Activated naive CD4-positive, alpha-beta T cell treated with Interleukin-2 at 50 U/mL for 16 hours (primary cell): Measurements from ENCODE around the gene SLC22A23.
"Not testable (repeated sequence)": the region's sequence is repeated elsewhere in the genome, so short reads cannot be mapped to it uniquely, and the experiment has no call there.

ENCODE experiments used
- DNase-seq: peaks from one replicate; pipeline ENCODE4 v3.0.0-alpha.2; 2020

Gene SLC22A23

DNA sequence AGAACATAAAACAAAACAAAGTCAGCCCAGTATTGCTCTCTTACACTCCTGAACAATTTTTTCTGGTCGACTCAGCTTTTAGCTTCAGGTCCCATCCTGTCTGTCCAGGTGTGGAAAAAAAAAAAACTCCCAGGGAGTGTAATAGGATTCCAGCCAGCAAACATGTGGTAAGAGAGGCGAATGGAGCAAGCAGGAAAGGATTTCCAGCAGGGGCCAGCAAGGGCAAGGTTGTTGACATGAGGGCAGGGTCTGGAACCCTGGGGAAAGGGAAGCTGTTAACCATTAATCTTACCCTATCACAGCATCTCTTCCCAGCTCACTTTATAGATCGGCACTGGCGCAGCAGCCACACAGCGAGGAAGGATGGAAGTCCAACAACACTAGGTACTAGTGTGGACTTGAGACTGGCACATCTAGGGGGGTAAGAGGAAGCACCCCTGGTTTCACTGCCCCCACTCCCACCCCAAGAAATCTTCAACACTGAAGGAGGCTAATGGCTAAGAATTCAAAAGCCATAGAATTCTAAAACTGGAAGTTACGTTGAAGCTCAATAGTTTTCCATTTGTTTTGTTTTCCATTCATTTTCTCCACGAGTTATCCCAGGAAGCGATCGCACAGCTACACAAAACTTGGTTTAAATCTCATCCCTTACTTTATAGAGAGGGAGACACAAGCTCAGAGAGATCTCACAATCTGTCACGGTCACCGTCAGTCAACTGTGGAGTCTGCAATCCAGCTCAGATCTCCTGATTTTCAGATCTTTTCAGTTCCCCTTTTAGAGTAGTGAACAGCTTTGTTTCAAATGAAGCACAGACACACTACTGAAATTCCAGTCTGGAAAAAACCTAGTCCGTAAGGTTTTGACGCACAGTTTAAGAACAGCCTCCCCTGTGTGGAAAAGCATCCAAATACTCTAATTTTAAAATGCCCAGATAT, 53.3 kb downstream of the SLC22A23 start:
- DNase-seq: no peak

GRCh38 chr6:3402310-3403237, 54.3 kb downstream of the SLC22A23 start:
- no peak for DNase-seq

GRCh38 chr6:3400162-3400561, 56.7 kb downstream of the SLC22A23 start:
- DNase-seq: no peak

GRCh38 chr6:3398755-3399696, 57.8 kb downstream of the SLC22A23 start:
- DNase-seq: no peak

DNA sequence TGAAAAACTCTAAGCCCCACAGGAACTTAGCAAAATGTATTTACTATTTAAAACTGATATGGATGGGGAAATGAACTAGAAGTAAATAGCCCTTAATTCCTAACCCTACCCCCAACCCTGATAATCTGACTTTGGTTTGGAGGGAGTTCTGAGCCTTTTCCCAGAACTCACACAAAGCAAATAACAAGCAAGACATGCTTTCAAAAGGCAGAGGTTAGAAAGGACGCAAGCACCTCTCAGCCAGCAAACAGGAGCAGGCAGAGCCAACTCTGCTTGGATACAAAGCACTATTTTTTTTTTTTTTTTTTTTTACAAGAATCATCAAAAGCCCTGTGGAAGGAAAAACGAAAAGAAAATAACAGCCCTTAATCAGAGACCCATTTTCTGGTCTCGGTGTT, 58.7 kb downstream of the SLC22A23 start:
- DNase-seq: no peak

DNA sequence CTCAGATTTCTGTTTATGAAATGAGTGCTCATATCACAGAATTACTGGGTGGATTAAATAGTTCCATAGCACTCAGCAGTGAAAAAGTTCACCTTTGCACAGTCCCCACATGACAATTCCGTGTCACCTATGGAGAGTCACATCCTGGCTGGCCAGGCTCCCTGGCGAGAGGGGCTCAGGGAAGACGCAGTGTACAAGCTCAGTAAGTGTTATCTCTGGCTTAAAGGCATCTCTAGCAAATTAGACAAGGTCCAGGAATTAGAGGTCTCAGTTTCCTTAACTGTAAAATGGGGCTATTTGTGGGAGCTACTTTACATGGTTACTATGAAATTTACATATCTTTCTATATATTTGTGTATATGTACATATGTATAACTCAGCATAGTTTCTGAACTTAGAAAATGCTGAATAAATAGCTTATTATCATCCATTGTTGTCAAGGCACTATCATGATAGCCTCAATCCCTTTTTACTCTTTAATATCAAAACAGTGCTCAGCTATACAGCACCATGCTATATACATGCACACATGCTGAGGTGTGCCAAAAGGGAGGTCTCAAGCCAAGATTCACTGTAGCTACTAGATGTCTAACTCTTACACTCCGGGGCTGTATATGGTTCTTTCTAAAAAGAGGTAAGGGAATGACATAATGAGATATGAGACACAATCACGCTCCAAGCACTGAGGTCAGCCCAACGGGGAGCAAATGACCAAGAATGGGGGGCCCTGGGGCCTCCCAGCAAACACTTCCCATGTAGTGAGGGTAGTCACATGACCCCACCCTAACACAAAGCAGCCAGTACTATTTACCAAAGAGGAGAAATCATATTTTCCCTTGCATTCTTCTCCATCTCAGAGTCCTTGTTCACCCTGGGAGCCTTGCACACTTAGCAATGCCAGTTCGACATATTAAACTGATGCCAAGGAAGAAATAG, 59.4 kb downstream of the SLC22A23 start:
- no peak for DNase-seq

- no peak for DNase-seq
These were observed 60.2 kb downstream of the SLC22A23 start for GRCh38 chr6:3396503-3397180.

GRCh38 chr6:3394671-3395070, 62.2 kb downstream of the SLC22A23 start:
- DNase-seq: no peak

DNA sequence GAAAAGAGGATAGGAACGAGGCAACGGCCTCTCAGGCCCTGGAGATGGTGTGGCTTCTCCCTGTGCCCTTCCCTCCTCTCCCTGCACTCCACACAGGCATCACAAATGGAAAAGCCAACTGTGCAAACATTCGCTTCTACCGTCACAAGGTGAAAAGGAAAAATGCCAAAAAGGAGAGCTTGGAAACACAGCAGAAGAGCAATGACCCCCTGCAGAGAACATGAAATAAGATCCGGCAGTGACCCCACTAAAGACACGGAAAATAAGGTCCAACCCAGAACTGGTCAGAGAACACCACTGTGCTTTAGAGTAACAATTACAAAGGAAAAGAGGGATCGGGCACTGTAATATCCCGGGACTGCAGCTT, 63.0 kb downstream of the SLC22A23 start:
- no peak for DNase-seq

DNA sequence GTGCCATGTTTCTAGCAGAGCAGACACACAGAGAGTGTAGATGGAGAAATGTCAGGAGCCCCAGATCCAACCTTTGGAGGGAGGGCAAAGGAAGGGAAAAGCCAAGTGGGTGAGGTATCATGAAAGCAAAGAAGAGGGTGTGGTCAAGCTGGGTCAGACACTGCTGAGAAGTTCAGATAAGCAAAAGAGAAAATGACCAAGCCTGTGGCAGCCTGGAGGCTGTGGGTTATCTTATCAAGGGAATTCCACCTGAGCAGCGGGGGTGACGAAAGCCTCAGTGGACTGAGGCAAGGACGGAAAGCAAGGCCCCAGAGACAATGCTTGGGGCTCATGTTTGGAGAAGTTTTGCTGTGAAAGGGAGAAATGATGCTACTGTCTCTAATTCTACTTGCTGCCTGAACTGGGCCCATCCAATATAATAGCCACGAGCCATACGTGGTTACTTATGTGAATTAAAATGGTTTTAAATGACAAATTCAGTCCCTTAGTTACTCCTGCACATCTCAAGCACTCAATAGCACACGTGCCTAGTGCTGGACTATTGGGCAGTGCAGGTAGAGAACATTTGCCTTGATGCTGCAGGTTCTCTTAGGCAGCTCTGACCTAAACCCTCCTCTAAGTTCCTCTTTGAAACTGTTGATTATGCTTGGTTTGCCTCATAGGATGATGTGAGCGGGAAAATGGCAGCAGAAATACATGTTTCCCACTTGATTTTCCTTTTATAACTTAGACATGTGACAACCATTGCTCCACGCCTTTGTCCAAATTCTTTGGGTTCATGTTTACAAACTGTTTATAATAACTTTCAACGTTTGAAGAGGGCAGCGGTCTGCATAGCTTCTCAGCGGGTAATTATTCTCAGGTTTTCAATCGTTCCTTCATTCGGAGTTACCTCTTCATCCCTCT, 63.7 kb downstream of the SLC22A23 start:
- DNase-seq: no peak

DNA sequence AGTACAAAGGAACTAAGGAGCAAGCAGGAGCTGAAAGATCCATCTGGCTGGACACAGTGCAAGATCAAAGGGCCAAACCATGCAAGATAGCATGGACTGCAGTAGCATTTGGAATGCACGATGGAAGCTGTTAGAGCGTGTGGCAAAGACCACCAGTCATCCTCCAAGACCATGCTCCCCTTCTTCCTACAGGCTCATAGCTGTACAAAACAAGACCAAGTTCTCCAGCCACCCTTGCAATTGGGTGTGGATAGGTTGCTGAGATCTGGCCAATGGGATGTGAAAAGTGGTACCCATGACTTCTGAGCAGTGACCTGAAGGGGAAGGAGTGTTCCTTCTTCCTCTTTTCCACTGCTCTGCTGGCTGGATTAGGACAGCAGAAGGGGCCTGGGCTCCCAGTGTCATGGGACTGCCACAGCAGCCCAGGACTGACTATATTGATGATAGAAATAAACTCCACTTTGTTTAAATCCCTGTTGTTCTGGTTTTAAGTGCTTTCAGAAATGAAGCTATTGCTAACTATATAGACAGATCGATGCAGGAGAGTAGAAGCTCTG, 64.9 kb downstream of the SLC22A23 start:
- DNase-seq: no peak

DNA sequence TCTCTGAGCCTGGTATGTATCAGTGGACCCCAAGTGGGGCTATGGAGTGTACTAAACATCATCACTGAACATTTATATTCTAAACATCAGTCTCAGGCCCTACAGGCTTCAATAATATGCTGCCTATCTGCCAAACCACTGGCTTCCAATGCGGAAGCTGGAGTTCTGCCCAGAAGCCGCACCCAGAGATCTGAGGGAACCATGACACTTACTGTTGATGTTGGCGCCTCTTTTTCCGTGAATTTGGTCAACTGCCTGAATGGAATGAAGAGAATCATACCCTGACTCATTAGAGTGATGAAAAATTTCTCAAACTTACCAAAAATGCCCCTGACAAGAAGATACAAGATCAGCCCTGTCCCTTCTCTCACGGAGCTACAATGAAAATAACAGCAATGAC, 66.2 kb downstream of the SLC22A23 start:
- DNase-seq: no peak

DNA sequence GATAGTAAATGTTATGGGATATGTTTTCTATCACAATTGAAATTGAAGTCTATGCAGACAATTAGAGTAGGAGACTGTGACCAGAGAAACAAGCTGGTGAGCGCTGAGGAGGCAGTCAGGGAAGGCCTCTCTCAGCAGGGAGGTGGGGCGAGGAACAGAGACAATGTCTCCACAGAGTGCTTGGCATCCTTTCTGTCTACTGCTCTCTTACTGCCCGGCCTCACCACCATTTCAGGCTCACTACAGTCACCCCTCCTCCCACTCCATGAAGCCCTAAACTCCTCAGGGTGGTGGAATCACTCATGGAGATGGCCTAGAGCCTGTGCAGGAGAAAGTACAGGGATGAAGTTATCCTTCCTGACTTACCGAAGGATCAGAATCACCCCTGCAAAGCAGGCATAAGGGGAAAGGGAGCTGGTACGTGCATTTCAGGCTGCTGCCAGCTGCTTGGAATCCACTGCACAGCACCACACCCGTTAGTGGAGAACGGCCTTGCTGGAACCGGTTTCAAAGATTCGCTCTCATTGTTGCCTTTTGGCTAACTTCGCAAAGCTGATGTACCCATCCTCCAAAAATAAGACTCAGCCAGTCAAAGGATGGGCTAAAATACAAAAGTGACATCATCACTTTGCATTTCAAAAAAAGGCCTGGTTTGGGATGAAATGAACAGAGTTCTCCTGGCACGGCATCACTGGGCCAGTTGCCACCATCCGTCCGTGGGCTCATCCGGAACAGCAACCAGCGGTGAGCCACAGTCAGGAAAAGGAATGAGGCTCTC, 67.3 kb downstream of the SLC22A23 start:
- DNase-seq: no peak

DNA sequence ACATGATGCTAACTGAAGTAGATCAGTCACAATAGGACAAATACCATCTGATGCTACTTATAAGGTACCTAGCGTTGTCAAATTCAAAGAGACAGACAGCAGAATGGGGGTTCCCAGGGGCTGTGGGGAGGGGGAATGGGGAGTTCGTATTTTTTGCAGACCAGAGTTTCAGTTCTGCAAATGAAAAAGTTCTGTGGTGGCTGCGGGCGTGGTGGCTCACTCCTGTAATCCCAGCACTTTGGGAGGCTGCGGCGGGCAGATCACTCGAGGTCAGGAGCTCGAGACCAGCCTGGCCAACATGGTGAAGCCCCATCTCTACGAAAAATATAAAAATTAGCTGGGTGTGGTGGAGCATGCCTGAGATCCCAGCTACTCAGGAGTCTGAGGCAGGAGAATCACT, 68.1 kb downstream of the SLC22A23 start:
- DNase-seq: no peak

GRCh38 chr6:3386374-3386857, 70.4 kb downstream of the SLC22A23 start:
- no peak for DNase-seq

DNA sequence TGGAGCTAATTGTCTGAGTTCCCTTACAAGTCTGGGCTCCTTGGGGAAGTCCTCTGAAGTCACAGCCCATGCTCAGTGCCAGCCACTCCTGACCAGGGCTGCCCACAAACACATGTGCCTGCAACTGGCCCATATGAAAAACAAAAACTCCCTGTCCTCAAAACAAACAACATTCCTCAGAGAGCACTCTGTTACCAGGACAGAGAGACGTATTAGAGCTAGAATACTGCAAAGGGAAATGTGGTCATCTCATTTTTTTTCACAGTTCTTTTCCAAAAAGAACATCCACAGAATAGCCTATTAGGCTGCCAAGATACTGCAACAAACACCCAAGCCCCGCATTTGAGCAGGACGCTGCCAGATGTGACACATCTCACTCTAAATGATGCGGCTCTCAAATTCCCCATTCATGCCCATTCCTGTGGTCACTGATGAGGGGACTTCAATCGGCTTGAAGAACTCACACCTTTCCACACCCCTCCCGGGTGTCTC, 71.1 kb downstream of the SLC22A23 start:
- DNase-seq: no peak

DNA sequence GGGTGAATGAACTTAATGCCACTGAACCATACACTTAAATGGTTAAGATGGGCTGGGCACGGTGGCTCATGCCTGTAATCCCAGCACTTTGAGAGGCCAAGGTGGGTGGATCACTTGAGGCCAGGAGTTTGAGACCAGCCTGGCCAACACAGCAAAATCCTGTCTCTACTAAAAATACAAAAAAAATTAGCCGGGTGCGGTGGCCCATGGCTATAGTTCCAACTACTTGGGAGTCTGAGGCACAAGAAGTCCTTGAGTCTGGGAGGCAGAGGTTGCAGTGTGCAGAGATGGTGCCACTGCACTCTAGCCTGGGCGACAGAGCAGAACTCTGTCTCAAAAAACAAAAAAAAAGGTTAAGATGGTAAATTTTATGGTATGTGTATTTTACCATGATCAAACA, 71.7 kb downstream of the SLC22A23 start:
- not testable (repeated sequence) for DNase-seq
